Mucosa of descending colon (tissue), 3 donors: ENCODE measurements around the gene SPECC1L. TPM values are rescaled to one million over a fixed set of nuclear protein-coding genes. Genes with fewer than 3 reads are reported as not detected.
A peak's percentile ranks its signal among the peaks of the same experiment; 100 is the strongest.

ENCODE experiments used
- ATAC-seq: fragments of 200-7000 bp; cut with Tn5 transposase; one replicate; pipeline ENCODE4 v1.9.1; 2020; ENCODE audit warnings: mild to moderate bottlenecking, moderate library complexity
- DNase-seq, 3 donors: peaks; one replicate each; pipeline ENCODE4 v3.0.0-alpha.2; 2020
- H3K36me3 ChIP-seq: fragments of 200-600 bp; one replicate; pipeline ENCODE4 v1.8.0; 2021; ENCODE audit warnings: low read depth, mild to moderate bottlenecking
- H3K4me1 ChIP-seq: fragments of 200-600 bp; one replicate; pipeline ENCODE4 v1.8.0; 2021; ENCODE audit warnings: low read depth, mild to moderate bottlenecking
- H3K4me3 ChIP-seq: fragments of 200-600 bp; one replicate; pipeline ENCODE4 v1.8.0; 2021; ENCODE audit warnings: mild to moderate bottlenecking
- H3K9me3 ChIP-seq: fragments of 200-600 bp; one replicate; pipeline ENCODE4 v1.8.0; 2021; ENCODE audit warnings: mild to moderate bottlenecking
- intact Hi-C, 2 donors: fragments of 100-400 bp; cut with DNase I in 1 of 2; cut with micrococcal nuclease in 1 of 2; formaldehyde crosslinking; loops; one replicate each; pipeline versions ENCODE4 v1.11.0 to v1.11.1; 2022; cut with DNase I, micrococcal nuclease
- total RNA-seq, 3 donors: library from RNA; stranded (reverse); fragmentation: NEBNext Ultra II Directional in 2 of 3; extraction: Animal tissue kit (Norgen Biotek cat#: 25700) in 2 of 3; gene quantifications; one replicate each; pipeline versions ENCODE4 v1.2.1 to v1.2.4, GENCODE V29; 2021 to 2023
- TF ChIP-seq, protein P1 (sequence below): fragments of 200-600 bp; IDR thresholded peaks from one replicate; pipeline ENCODE4 v1.8.0; 2022; ENCODE audit warnings: antibody characterized with exemption, mild to moderate bottlenecking
- donor health status: DM: no; HTN: no; CAD: no; lungs with moderate emphysema.
- donor health status: DM: no; HTN: no; CAD: no.
- donor health status: DM: no; HTN: yes; CAD: no.

SPECC1L gene
- total RNA-seq, 3 donors from 2014 or later, result 78.7 to 116 (median 105) TPM

DNA sequence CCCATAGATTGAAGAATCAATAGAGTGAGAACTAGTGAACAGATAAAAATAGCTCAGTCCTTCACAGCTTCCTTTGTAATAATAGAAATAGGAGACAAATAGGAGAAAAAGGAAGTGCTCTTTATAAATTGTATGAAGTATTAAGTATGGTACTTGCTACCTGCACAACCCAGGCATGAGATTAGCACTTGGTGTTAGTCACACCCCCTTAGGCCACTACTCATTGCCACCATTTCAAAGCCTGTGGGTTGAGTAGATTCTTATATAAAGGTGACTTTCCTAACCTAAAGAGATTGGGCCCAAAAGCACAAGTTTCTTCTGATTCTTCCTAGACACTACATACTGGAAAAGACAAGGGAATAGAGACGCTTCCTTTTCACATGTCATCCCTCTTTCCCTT is 119.0 kb downstream of the SPECC1L start:
- TF ChIP-seq, protein P1, sequence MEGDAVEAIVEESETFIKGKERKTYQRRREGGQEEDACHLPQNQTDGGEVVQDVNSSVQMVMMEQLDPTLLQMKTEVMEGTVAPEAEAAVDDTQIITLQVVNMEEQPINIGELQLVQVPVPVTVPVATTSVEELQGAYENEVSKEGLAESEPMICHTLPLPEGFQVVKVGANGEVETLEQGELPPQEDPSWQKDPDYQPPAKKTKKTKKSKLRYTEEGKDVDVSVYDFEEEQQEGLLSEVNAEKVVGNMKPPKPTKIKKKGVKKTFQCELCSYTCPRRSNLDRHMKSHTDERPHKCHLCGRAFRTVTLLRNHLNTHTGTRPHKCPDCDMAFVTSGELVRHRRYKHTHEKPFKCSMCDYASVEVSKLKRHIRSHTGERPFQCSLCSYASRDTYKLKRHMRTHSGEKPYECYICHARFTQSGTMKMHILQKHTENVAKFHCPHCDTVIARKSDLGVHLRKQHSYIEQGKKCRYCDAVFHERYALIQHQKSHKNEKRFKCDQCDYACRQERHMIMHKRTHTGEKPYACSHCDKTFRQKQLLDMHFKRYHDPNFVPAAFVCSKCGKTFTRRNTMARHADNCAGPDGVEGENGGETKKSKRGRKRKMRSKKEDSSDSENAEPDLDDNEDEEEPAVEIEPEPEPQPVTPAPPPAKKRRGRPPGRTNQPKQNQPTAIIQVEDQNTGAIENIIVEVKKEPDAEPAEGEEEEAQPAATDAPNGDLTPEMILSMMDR, result no peak
- intact Hi-C loops, result no loop called here
- Histone ChIP-seq H3K4me1 (peaks cover 16% of the 10 kb centered on the region), H3K36me3 (no peaks in the 10 kb centered on the region), H3K9me3 (no peaks in the 10 kb centered on the region), H3K4me3 (no peak overlapping the region)
- no peak for ATAC-seq
- DNase-seq, result no peak

DNA sequence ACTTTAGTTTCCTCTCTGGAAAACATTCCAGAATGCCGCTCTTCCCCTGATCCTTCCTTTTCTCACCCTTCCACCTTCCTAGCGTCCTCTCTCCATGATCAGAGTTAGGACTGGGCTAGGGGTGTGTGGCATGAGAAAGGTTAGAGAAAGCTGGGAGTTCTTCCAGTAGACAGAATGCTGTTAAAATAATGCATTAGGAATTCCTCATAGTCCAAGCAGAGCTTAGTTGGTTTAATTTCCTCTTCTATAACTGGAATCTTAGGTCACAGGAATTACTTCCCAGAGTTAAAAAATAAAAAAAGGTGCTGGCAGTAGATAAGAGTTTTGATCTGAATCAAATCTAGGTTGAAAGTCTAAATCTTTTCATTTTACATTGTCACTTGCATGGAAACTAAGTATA is 119.5 kb downstream of the SPECC1L start:
- Histone ChIP-seq H3K4me1 (peaks cover 16% of the 10 kb centered on the region), H3K36me3 (no peaks in the 10 kb centered on the region), H3K4me3 (no peak overlapping the region), H3K9me3 (no peaks in the 10 kb centered on the region)
- ATAC-seq (no peak), DNase-seq (no peak)
- TF ChIP-seq, protein P1, result no peak
- intact Hi-C loops, result no loop called here

DNA sequence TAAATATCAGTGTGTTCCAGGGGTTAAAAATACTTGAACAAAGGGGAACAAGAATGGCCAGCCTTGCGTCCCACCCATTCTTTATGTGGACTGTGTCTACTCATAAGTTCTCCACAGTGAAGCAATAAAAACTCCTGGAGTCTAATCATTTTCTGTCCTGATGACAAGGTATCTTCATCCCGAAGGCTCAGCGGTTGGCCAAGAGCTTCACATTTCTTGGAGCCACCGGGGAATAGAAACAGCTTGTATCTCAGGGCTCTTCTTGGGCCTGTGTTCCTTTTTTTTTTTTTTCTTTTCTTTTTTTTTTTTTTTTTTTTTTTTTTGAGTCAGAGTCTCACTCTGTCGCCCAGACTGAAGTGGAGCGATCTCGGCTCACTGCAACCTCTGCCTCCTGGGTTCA is 119.9 kb downstream of the SPECC1L start:
- intact Hi-C loops, result no loop called here
- peaks cover 16% of the 10 kb centered on the region for H3K4me1 ChIP-seq
- no peaks in the 10 kb centered on the region for H3K9me3 ChIP-seq
- DNase-seq (no peak), ATAC-seq (peak; percentile 21)
- H3K36me3 ChIP-seq, result no peaks in the 10 kb centered on the region
- TF ChIP-seq, protein P1, result no peak
- no peak overlapping the region for H3K4me3 ChIP-seq

DNA sequence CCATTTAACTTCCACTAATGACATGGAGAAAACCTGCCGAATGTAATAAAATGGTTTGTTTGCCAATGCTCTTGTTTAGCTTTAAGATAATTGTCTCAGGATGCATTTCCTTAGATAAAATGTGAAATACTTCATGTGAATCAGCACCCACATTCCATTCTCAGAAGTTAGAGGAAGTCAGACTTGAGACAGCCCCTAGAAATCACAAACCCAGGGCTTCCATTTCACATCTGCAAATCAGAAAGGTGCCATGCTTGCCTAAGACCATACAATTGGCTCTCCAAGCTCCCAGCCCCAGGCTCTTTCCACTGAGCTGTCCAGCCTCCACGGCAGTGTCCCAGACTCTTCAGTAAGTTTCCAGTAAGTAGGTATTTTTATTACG is 121.2 kb downstream of the SPECC1L start:
- DNase-seq (no peak), ATAC-seq (no peak)
- Histone ChIP-seq H3K4me1 (peaks cover 16% of the 10 kb centered on the region), H3K4me3 (no peak overlapping the region), H3K9me3 (no peaks in the 10 kb centered on the region), H3K36me3 (no peaks in the 10 kb centered on the region)
- intact Hi-C loops, result no loop called here
- TF ChIP-seq, protein P1, result no peak

DNA sequence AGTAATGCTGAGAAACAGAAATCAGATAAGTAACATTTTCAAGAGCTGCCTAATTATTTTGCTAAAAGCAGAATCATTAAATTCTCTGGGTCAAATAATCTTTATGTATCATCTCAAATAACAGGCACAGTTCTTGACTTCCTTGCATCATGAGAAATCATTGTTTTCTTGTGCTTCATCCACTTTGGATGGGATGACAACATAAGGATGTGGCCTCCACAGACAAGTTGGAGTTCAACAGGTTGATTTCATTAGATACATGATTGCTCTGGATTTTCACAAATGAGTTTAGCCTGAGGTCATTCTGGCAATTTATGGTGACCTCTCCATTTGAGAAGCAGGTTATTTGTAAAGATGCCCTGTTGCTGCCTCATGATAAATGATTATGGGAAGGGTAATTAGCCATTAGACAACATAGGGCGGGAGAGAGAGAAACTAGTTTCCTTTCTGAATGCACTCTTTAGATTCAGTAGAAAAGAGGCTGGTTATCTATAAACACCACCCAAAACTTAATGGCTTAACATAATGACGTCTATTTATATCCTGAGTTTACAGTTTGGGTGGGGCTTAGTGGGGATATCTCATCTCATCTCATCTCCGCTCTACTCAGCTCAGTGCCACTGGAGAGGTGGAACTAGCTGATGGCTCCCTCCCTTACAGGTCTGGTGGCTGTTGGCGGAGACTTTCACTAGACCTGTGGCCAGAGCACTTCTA is 121.7 kb downstream of the SPECC1L start:
- peaks cover 16% of the 10 kb centered on the region for H3K4me1 ChIP-seq
- peak; percentile 83 for ATAC-seq
- TF ChIP-seq, protein P1, result no peak
- H3K36me3 ChIP-seq, result no peaks in the 10 kb centered on the region
- no peaks in the 10 kb centered on the region for H3K9me3 ChIP-seq
- intact Hi-C loops, result no loop called here
- no peak overlapping the region for H3K4me3 ChIP-seq
- no peak for DNase-seq
